ENCODE results near the gene PDE4B.
"Not testable (repeated sequence)": the region's sequence is repeated elsewhere in the genome, so short reads cannot be mapped to it uniquely, and the experiment has no call there.

Gene PDE4B

DNA sequence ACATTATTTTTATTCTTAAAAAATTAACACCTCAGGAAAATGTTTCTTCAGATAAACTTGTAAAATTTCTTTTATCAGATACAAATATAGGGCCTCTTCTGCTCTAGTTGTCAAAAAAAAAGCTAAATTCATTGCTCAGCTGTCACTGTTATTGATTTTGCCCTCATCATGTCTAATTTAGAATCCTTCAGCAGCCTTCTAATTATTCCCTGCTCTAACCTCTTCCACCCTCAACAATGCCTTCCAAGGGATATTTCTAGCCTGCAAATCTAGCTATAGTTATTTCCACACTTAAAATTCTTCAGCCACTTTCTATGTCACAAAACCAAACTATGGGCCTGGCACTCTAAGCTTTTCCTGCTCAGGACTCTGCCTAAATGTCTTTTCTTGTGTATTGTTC, 25.2 kb downstream of the PDE4B start:
- DNase-seq = no peak

DNA sequence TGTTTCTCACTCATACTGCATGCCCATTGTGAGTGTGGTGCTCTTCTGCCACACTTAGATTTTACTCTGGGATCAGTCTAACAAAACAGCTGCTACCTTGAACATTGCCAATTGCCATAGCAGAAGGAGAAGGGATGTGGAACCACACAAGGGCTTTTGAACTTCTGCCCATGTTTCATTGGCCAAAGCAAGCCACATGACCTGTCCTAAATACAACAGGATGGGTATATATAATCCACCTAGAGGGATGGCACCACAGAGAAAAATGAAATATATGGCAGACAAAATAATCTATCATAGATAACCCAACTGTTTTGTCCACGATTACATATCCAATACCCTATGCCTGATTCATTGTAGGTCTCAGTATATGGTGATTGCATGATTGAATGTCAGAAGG, 26.3 kb downstream of the PDE4B start:
- DNase-seq = no peak

DNA sequence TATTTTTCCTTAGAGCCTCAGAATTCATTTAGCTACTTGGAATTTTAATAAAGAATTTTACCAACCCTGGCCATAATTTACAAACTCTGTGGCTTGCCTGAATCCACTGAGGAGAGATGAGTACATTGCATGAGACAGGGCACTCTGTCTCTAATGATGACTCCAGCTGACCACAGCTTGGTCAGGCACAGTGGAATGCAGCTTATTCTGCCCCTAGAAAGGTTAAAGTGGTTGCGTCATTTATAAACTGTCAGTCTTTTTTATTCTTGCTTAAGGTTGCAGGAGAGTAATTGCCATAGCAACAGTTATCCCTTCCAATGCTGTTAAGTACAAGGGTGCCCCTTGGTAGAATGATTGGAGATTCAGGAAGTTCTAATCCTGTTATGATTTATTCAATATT, 28.3 kb downstream of the PDE4B start:
- no peak for DNase-seq

DNA sequence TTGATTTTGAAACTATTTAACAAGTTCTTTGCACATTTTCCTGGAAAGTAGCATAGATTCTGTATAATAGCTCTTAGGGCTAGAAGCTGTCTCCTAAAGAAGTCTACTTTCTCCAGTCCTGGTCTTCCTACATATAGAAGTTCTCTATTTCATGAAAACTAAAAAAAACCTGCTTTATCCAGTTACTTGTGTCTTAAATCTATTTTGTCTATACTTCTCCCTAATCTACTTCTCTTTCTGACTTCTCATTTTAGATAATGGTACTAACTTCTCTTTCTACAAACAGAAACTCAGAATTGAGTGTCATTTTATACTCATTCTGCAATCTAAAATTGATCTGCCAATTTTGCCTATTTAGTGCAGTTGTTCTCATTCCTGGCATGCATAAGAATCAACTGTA, 28.7 kb downstream of the PDE4B start:
- no peak for DNase-seq

DNA sequence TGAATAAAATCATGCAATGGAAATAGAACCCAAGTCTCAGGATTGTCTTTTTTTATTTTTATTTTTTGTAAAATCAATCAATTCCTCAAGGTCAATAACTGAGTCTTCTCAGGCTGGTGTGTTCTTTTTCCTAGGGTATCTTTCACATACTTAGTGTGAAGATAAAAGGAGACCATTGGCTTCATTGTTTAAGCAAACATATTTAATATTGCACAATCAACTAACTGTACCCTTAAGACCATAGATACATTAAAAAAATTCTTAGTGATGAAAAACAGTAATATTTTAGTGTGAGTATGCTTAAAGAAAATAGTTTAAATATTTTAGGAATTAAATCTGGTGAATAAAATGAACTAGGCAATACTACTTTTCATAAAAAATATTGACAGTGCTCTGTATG, 31.4 kb downstream of the PDE4B start:
- no peak for DNase-seq

DNA sequence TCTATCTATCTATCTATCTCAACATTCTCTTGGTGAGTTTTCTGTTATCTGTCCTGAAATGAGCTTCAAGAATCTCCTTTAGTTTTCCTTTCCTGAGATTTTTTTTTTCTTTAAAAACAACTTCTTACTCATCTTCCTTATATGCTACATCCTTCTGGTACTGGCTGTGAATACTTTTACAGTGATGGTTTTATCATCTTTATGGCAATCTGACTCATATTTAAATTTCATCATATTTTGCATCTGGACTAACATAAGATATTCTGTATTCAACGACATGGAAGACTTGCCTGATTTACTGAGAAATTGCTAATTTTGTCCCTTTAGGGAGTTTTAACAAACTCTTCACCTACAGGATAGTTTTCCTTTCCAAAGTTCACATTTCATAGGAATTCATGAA, 33.0 kb downstream of the PDE4B start:
- no peak for DNase-seq

DNA sequence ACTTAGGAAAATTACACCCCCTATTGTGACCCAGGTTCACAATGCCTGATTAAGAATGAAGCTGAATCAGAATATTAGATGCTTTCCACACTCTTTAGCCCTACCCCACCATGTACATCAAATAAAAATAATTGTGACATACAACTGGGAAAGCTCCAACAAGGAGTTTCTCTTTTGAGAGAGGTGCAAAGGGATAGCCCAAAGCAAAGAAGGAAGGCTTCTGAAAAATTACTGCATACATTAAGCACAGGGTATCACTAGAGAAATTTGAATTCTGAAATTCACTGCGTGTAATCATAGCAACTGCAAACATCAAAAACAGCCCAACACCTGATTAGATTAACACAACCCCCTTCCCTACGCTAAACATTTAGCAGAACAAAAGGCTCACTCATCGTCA, 34.1 kb downstream of the PDE4B start:
- no peak for DNase-seq

DNA sequence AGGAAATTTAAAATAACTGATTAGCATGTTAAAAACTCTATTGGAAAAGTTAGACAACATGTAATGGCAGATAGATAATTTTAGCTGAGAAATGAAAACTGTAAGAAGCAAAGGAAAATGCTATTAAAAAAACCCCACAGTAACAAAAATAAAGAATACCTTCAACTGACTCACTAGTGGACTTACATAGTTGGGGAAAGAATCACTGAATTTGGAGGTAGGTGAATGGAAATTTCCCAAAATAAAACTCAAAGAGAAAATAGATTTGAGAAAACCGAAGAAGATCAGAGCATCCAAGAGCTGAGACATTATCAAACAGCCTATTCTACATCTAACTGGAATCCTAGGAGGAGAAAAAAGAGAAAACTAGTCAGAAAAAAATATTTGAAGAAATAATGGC, 34.7 kb downstream of the PDE4B start:
- DNase-seq = no peak

DNA sequence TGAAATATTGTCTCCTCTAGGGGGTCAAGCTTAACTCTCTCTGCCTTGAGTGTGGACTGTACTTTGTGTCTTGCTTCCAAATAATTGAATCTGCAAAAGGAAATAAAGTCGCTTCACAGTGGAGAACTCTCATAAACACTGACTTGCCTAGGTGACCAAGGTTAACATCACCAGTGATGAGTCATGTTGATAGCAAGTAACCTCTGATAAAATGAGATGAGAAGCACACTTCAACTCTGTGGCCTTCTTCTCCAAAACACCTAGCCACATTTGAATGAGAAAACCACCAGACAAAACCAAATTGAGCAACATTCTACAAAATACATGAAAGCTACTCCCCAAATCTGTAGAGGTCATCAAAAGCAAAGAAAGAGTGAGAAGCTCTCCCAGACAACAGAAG, 37.6 kb downstream of the PDE4B start:
- no peak for DNase-seq

DNA sequence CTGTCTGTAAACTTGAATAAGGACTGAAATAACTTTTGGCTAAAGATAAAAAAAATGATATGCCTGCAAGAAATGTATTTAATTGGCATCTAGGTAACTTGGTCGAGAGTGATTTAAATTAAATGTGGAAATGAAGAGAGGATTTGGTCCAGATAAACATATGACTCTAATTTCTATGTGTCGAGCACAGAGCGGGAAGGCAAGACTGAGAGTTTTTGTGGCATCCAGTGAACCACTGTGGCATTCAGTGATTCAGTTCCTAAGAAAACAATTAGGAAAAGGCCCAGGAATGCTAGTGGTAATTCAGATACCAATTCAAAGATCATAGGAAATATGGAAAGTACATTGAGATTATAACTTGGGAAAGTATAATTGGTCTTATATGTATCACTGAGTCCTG, 39.6 kb downstream of the PDE4B start:
- no peak for DNase-seq

DNA sequence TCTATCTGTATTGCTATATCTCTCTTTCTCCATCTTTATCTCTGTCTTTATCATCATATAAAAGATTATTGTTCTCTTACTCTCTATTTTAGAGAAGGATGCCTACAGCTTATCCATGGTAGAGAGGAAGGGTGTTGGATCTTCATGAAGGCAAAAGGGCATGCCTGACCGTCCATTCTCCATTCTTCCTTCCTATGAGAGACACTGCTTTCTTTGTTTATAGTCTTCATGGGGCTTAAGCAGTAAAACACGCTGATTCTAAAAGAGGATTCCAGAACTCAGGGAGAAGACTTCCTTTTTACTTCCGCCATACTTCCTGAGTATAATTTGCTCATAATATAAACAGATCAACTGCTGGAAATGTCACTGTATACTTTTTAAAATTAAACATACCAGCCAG, 44.0 kb downstream of the PDE4B start:
- DNase-seq = no peak

DNA sequence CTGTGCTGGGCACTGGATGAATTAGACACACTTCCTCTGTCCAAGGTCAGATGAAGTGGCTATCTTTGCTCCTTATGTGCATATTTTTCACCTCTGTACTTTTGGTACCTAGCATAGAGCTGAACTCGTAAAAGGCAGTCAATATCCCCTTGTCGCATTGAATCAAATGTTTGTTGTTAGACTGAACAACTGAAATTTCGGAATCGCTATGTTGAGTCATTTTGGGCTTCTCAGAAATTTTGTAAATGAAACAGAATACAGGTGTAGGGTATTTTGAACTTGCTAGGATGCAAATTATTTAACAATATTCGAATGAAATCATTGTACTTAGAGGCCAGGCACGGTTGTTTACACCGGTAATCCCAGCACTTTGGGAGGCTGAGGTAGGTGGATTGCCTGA, 48.0 kb downstream of the PDE4B start:
- no peak for DNase-seq

DNA sequence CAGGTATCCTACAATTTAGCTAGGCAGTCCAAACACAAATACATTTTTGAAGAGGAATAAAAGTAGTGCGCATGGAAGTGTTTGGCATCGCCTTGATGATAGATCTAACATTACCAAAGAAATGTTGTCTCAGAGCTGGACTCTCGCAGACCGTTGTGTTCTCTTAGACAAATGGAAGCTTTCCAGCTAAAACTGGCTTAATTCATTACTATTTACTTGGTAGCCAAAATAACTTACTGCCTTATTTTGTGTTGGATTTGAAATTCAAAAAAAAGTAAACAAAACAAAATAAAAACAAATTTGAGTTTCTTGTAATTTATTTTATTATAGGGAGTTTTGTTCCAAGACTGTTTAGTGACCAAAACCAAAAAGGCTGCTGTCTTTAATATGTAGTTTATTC, 51.6 kb downstream of the PDE4B start:
- DNase-seq = no peak

DNA sequence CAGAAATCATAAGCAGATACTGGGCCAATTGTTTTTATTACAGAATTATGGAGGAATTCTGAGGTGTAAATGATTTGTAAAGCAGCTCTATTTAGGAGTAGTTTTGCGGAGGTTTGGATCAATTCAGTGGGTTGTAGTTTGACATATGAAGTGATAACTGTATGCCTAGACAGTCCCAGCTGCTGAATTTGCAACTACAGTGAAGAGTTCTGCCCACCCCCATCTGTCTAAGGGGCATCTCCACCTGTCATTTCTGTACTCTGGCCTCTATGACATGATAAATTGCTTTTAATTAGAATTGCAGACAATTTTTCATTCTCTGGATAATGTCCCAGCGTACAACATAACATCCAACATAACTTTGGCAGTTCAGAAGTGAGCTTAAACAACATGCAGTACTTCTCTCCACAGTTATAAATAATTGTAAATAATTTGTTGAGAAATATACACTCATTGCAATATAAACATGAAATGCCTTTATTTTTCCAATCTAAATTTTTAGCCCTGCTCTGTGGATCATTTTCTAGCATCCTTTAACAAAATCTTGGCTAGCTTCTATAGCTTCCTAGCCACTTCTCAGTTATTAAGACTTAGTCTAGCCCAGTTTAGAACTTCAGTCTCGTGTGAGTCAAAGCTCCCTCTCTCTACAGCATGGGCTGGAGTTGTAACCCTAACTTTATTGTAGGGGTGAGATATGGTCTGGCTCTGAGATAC, 52.3 kb downstream of the PDE4B start:
- DNase-seq = no peak

DNA sequence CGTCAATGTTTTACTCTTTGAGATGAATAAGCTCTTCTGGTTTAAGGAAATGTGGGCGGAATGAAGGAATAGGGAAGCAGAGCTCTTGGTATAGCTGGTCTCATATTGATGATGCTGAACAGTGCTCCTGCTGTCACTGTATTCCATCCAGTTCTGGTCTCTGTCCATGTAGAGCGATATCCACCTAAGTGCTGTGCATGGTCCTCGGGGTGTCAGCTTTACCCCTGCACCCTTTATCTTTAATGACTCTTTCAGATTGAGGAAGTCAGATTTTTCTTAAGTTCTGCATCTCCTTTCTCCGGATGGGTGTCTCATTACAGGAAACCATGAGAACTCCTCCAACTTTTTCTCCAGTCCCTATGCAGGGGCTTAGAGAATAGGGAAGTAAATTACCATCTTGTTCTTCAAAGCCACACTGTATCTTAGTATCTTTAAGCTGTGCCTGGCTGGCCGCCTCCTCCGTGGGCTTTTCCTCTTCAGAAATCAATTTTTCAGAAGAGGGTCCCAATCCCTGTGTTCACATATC, 52.9 kb downstream of the PDE4B start:
- no peak for DNase-seq

DNA sequence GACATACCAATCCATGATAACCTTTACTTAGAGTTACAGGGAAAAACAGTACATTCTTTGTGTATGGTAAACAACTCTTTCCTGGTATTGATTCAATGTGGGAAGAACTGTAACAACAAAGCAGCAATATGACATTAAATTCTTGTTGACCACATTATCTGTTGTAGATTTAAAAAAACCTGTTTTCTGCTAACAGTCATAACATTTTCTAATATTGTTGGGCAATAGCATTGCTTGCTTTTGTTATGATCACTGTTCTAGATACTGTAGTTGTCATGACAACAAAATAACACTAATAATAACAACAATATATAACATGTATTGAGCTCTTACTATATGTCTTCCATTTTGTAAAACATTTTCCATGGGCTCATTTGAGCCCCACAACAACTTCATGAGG, 54.2 kb downstream of the PDE4B start:
- DNase-seq = no peak

DNA sequence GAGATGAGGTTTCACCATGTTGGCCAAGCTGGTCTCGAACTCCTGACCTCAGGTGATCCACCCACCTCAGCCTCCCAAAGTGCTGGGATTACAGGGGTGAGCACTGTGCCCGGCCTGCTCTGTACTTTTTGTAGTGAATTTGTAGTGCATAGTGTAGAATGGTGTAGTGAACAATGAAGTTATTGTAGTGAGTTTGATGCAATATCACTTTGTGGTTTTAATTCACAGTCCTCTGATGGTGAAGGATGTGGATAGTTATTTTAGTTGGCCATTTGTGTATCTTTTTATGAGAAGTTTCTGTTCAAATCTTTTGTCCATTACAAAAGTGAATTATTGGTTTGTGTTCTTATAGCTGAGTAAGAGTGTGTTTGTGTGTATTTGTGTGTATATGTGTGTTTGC, 57.6 kb downstream of the PDE4B start:
- DNase-seq = no peak

DNA sequence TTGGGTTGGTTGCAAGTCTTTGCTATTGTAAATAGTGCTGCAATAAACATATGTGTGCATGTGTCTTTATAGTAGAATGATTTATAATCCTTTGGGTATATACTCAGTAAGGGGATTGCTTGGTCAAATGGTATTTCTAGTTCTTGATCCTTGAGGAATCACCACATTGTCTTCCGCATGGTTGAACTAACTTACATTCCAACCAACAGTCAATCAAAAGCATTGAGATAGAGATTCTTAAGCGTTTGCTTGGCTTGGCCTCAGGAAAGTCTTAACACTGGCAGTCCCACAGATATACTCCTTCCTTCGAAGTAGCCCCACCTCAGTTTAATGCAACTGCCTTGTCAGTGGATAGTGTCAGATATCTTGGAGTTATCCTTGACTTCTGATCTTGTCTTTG, 63.9 kb downstream of the PDE4B start:
- DNase-seq = not testable (repeated sequence)

DNA sequence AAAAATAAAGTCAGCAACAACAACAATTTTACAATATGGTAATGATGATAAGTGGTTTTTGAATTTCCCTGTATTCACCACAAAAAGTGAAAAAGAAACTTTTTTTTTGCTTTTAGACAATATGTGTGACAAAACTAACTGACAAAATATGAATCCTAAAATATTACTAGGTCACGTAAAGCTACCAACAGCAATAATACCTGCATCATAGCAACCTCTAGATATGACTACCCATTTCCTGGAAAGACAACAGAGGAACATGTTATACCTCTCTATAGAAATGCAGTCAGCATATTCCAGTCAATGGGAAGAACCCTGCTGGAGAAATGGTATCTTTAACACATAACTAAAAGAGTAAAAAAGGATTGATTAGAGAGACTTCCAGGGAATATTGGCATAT, 73.7 kb downstream of the PDE4B start:
- no peak for DNase-seq

DNA sequence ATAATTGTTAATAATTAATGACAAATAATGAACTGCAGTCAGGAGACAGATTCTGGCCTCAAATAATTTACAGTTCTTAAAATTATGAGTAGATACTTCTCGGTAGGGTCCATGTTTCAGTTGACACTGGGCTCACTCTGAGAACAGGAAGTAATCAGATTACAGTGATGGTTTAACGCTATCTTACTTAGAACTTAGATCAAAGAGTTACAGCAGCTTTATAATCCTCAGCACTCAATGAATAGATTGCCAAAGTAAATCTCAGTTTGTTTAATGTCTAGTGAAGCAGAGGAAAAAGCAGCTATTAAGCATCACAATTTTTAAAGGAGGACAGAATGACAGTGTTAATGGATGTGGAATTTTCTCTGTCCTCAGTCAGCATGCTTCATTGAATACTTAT, 79.6 kb downstream of the PDE4B start:
- DNase-seq = no peak

DNA sequence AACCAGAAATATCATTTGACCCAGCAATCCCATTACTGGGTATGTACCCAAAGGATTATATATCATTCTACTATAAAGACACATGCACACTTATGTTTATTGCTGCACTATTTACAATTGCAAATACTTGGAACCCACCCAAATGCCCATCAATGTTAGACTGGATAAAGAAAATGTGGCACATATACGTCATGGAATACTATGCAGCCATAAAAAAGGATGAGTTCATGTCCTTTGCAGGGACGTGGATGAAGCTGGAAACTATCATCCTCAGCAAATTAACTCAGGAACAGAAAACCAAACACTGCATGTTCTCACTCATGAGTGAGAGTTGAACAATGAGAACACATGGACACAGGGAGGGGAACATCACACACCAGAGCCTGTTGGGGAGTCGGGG, 85.6 kb downstream of the PDE4B start:
- not testable (repeated sequence) for DNase-seq

DNA sequence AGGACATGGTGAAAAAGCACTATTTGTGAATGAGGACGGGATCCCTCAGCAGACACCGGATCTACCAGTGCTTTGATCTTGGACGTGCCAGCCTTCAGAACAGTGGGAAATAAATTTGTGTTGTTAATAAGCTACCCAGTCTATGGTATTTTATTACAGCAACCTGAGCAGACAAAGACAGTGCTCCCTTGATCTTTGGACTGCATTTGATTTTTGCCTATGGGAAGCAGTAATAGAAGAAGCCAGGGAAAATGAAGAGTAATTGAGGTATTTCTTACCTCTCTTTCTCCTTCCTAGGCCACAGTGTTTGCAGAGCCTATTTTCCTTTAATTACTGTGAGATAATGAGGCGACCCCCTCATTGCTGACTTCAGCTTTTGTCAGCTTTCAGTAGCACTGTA, 87.9 kb downstream of the PDE4B start:
- DNase-seq = no peak

DNA sequence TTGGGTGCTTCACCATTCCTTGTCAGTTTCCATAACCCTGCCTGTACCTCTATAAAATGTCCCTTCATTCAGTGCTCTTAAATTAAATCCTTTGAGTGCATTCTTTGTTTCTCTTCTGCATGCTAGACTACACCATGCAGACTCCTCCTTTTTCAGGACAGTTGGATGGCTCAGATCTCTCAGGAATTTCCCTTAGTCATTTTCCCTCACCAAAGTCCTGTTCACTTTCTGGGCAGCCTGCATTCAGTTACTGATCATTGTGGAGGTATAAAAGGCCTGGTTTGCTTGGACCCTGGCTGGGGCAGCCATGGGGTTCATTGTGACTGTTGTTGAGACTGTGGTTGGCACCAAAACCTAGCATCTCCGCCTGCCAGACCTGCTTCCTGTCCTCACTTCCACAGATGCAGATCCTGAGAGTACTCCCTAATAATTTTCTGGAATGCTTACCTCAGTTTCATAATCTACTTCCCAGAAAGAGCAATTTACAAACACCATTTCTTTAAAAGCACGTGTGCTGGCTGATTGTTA, 88.4 kb downstream of the PDE4B start:
- DNase-seq = no peak

DNA sequence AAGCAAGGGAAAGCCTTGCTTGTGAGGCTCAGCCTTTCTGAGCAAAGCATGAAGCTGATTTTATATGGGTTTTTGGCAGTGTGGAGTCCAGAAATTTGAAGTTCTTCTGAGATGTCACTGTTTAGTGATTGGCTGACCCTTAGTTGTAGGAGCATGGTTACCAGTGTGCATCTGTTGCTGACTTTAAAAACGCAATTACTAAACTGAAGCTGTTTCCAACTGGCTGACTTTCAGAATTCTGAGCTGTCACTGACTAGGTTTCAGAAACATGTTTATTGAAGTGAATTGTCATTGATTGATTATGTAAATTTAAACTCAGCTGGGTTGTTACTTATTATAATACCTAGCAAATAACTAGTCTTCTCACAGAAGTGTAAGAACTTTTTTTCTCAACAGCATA, 89.4 kb downstream of the PDE4B start:
- no peak for DNase-seq

DNA sequence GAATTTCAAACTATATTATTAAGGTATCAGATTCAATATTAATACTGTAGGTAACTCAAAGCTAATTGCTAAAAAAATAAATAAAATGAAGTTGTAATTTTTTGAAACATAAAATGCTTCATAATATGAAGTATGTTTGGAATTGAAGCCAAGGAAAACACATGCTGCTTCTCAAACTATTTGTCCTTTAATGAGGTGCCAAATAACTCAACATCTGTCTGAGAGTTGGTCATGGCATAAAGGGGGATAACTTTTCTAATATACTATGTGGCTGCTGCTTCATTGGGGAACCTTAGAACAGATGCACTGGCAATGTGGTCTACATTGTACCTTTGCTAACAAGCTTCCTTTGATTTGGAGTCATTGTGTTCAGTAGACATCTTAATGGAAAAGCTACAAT, 96.7 kb downstream of the PDE4B start:
- no peak for DNase-seq

All from NCI-H2107 (cell line).